Measurements from ENCODE around the gene LCE5A.

GRCh38 chr1:152515434-152515783 lies 4.8 kb downstream of the LCE5A start:
- no peak for TF ChIP-seq REST (IDR thresholded peaks at IDR 0.05; ENCODE audit: insufficient read depth in 1 of 2, low read depth in 2 of 2, low read length in 2 of 2)
- no peak for TF ChIP-seq TAF1 (IDR thresholded peaks at IDR 0.05; ENCODE audit: borderline replicate concordance, insufficient read depth, low read length)
- TF ChIP-seq SIN3A (IDR thresholded peaks at IDR 0.05; ENCODE audit: borderline replicate concordance, insufficient read depth, low read length): no peak
